ENCODE data around the gene ANKRD55. TPM values are rescaled to one million over a fixed set of nuclear protein-coding genes. Genes with fewer than 3 reads are reported as not detected.
"Not testable (repeated sequence)": the region's sequence is repeated elsewhere in the genome, so short reads cannot be mapped to it uniquely, and the experiment has no call there.

ANKRD55 gene
- total RNA-seq, 2 experiments from 2014 or later: 2.2 to 2.6 TPM

DNA sequence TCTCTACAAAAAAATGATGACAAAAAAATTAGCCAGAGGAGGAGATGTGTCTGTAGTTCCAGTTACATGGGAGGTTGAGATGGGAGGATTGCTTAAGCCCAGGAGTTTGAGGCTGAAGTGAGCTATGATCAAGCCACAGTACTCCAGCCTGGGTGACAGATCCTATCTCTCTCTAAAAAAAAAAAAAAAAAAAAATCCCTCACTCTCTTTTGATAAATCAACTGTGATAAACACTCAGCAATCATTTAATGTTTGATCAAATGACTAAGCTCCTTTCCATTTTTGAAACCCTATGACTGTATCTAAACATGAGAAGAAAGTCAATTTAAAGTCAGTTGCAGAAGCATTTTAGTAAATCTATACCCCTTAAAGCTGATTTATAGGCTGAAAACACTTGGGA lies 126.3 kb downstream of the ANKRD55 start:
- intact Hi-C loops (cut with micrococcal nuclease): loop anchor here (1.0 kb wide), 1 partner anchor 21 kb away; no protein-coding TSS in a partner anchor
- H3K9me3 Mint-ChIP-seq: no peaks in the 10 kb centered on the region
- ChIA-PET CTCF (interaction anchor here (1.7 kb wide), 1 partner anchor 94 kb away, joined by 4 read pairs; no protein-coding TSS in a partner anchor), POLR2A (interaction anchor here (1.0 to 1.1 kb wide), 2 partner anchors 9 to 26 kb away, joined by 3 read pairs; no protein-coding TSS in a partner anchor)
- no peaks in the 10 kb centered on the region for H3K36me3 Mint-ChIP-seq
- H3K4me1 Mint-ChIP-seq (ENCODE audit: low read depth): peaks cover 51% of the 10 kb centered on the region
- peak overlapping the region; percentile 66 for H3K27ac Mint-ChIP-seq
- no peak overlapping the region for H3K4me3 Mint-ChIP-seq
- no peaks in the 10 kb centered on the region for H3K27me3 Mint-ChIP-seq
- DNase-seq: no peak

DNA sequence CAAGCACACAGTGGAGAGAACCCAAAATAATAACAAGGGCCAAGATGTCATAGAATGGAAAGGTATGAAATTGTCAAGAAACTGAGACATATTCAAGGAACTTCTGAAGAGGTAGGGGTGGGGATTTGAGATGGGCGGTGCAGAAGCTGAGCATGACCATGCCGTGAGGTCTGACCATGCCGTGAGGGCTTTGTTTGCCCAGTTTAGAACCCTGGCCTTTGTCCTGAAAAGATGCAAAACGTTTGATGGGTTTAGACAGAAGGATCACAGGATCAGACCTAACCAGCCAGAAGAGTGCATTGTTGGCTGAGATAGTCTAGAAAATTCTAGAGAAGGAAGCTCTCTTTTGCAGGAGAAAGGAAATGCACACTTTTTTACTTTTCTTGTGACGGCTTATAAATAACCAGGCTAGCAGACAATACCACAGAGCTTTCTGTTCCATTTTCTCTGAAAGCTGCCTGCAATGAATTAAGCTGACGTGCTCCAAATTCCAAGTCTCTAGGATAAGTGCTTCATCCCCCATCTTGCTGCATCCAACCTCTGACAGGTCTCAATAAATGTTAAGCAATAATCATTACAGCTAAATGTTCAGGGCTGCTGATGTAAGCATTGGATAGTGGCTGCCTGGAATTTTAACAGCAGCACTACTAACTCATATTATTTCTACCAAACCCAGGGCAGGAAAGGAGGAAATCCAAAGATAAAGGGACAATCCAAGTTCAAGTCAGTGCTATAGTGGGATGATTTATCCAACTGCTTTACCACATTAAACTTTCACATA lies 127.4 kb downstream of the ANKRD55 start:
- DNase-seq: no peak

DNA sequence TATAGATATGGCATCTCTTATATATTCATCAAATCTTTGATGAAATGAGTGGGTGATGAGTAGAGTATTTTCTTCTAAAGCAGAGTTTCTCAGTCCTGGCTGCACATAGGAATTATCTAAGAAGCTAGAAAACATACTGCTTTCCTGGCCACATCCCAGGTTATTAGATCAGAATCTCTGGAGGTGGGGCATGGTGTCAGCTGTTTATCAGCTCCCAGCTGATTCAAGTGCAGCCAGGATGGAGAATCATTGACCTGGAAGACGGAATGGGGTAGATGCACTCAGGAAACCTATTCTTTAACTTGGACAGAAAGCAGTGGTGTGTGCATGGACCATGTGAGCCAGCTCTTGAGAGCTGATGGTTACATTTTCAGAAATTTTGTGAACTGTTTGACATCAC lies 130.2 kb downstream of the ANKRD55 start:
- intact Hi-C loops (cut with micrococcal nuclease): loop anchor here (5.0 kb wide), 1 partner anchor 54 kb away; no protein-coding TSS in a partner anchor
- DNase-seq: no peak
- ChIA-PET POLR2A (no interaction called here), CTCF (interaction anchor here (0.7 to 1.6 kb wide), 5 partner anchors 22 to 125 kb away, joined by 3 to 6 read pairs (median 3); no protein-coding TSS in a partner anchor)
- H3K27me3 Mint-ChIP-seq: no peaks in the 10 kb centered on the region
- peaks cover under 1% of the 10 kb centered on the region for H3K36me3 Mint-ChIP-seq
- peaks cover 78% of the 10 kb centered on the region for H3K4me1 Mint-ChIP-seq (ENCODE audit: low read depth)
- H3K4me3 Mint-ChIP-seq: no peak overlapping the region
- no peaks in the 10 kb centered on the region for H3K9me3 Mint-ChIP-seq
- no peak overlapping the region for H3K27ac Mint-ChIP-seq

More for the DNA sequence above, 127.4 kb downstream of the ANKRD55 start:
- ChIA-PET POLR2A (no interaction called here), CTCF (no interaction called here)
- H3K27ac Mint-ChIP-seq: peak overlapping the region; percentile 38
- no peaks in the 10 kb centered on the region for H3K27me3 Mint-ChIP-seq
- no peaks in the 10 kb centered on the region for H3K9me3 Mint-ChIP-seq
- peaks cover 59% of the 10 kb centered on the region for H3K4me1 Mint-ChIP-seq (ENCODE audit: low read depth)
- no peak overlapping the region for H3K4me3 Mint-ChIP-seq
- intact Hi-C loops (cut with micrococcal nuclease): no loop called here
- no peaks in the 10 kb centered on the region for H3K36me3 Mint-ChIP-seq

DNA sequence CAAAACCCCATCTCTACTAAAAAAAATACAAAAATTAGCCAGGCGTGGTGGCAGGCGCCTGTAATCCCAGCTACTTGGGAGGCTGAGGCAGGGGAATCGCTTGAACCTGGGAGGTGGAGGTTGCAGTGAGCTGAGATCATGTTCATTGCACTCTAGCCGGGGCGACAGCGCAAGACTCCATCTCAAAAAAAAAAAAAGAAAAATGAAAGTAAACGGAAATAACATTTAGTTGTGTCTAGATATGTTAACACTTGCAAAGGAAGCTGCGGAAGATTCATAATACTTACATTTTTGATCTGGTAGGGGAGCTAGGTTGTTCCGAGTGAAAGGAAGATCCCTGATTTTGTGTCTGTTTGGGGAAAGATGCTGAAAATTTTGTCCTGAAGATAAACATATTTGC lies 130.9 kb downstream of the ANKRD55 start:
- not testable (repeated sequence) for H3K27me3 Mint-ChIP-seq, DNase-seq, H3K36me3 Mint-ChIP-seq, H3K9me3 Mint-ChIP-seq
- ChIA-PET POLR2A (interaction anchor here (1.0 to 1.8 kb wide), 2 partner anchors 13 to 107 kb away, joined by 3 to 4 read pairs; partner anchors contain the start of gene IL6ST), CTCF (interaction anchor here (1.0 to 1.6 kb wide), 2 partner anchors 44 to 124 kb away, joined by 4 to 6 read pairs; no protein-coding TSS in a partner anchor)
- Mint-ChIP-seq H3K4me1 (ENCODE audit: low read depth) (peaks cover 78% of the 10 kb centered on the region), H3K4me3 (peak overlapping the region; percentile 65), H3K27ac (peak overlapping the region; percentile 71)
- intact Hi-C loops (cut with micrococcal nuclease): loop anchor here (5.0 kb wide), 1 partner anchor 55 kb away; no protein-coding TSS in a partner anchor

DNA sequence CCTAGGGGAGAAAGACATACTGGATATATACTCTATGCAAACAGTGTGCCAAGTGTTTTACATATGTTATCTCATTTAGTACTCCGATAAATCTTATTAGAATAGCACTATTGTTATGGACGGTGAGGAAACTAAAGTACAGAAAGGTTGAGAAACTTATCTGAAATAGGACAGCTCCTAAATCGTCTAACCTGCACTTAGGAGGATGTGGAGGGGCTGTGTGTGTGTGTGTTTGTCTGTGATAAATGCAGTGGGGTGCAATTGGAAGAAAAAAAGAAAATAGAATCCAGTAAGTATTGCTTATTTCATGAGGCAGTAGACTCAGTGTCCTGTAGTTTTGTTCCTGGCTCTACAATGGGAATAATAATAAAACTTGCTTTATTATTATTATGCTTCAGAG lies 131.9 kb downstream of the ANKRD55 start:
- POLR2A ChIA-PET: interaction anchor here (1.0 to 1.8 kb wide), 2 partner anchors 42 to 106 kb away, joined by 3 to 4 read pairs; partner anchors contain the start of gene IL6ST
- intact Hi-C loops (cut with micrococcal nuclease): loop anchor here (5.0 kb wide), 1 partner anchor 56 kb away; no protein-coding TSS in a partner anchor

DNA sequence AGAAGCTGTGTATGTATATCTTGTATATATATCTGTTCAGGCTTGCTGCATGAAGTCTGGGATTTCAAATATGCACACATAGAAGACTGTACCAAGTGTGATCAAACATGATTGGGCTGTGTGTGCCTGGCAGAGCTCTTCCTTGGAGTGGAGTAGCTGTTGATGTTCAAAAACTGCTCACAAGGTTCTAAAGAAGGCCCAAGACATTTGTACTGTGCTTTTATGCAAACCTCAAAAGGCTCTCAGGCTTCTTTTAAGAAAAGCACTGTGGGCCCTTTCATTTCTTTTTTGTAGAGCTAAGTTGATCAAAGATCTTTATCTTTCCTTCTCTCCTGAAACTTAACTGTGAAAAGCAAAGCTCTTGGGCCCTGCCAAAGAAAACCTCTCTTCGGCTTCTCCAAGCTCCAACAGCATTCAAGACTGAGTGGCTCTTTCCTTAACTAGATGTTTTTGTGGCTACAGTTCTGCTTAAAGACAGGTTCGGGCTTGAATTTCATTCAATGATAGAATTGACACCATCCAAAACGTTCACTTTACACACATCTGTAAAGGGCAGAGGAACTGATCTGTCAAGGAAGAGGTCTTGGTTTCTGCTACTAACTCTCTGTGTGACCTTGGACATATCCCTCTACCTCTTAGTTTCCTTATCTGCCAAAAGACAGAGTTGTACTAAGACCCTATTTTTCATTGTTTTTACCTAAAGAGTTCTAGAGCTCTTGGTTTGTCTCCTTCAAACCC lies 132.5 kb downstream of the ANKRD55 start:
- Mint-ChIP-seq H3K9me3 (no peaks in the 10 kb centered on the region), H3K36me3 (peaks cover 3% of the 10 kb centered on the region), H3K4me3 (peak overlapping the region; percentile 40), H3K27ac (peak overlapping the region; percentile 83), H3K4me1 (ENCODE audit: low read depth) (peaks cover 79% of the 10 kb centered on the region), H3K27me3 (no peaks in the 10 kb centered on the region)
- DNase-seq: no peak
- POLR2A ChIA-PET: interaction anchor here (1.0 to 1.8 kb wide), 2 partner anchors 41 to 106 kb away, joined by 3 to 4 read pairs; partner anchors contain the start of gene IL6ST
- intact Hi-C loops (cut with micrococcal nuclease): loop anchor here (5.0 kb wide), 1 partner anchor 57 kb away; no protein-coding TSS in a partner anchor
- CTCF ChIA-PET: interaction anchor here (0.6 to 1.0 kb wide), 2 partner anchors 123 to 164 kb away, joined by 3 read pairs; no protein-coding TSS in a partner anchor

More for the DNA sequence above, 131.9 kb downstream of the ANKRD55 start:
- Mint-ChIP-seq H3K4me3 (peak overlapping the region; percentile 9), H3K9me3 (no peaks in the 10 kb centered on the region), H3K4me1 (ENCODE audit: low read depth) (peaks cover 79% of the 10 kb centered on the region), H3K27ac (peak overlapping the region; percentile 83), H3K27me3 (no peaks in the 10 kb centered on the region), H3K36me3 (peaks cover 3% of the 10 kb centered on the region)
- CTCF ChIA-PET: interaction anchor here (1.0 kb wide), 1 partner anchor 123 kb away, joined by 3 read pairs; no protein-coding TSS in a partner anchor
- no peak for DNase-seq

DNA sequence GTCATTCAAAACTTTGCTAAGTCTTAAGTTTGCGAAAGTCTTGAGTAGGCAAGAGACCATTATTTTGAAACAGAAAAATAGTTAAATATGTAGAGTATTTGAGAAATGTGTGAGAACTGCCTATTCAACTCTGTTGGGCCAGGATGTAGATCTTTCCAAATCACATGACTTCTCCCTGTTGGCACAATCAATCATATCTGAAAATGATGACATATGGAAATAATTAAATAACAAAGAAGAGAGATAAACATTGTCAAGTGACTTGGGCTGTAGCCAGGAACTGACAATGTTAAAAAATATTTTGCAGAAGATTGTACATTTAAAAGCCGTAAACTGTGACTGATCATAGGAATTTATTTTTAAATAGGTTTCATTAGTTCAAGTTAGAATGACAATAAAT lies 133.8 kb downstream of the ANKRD55 start:
- intact Hi-C loops (cut with micrococcal nuclease): loop anchor here (10.0 kb wide), 1 partner anchor 225 kb away; no protein-coding TSS in a partner anchor
- POLR2A ChIA-PET: no interaction called here

DNA sequence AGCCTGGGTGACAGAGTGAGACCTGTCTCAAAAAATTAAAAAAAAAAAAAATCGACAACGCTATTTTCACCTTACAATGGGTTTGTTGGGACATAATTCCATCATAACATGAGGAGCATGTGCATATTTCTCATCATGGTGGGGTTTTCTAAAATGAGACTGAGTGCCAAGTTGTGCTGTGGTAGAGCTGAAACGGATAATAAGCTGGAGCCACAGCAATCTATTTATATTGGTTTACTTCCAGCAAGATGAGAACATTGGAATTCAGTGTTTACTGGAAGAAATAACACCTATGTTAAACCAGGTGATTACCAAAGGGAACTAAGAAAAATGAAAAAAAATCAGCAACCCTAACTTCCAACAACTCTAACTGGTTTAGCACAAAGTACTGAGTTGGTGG lies 136.1 kb downstream of the ANKRD55 start:
- Mint-ChIP-seq H3K4me1 (ENCODE audit: low read depth) (peaks cover 81% of the 10 kb centered on the region), H3K27me3 (no peaks in the 10 kb centered on the region), H3K9me3 (no peaks in the 10 kb centered on the region), H3K36me3 (peaks cover 3% of the 10 kb centered on the region), H3K4me3 (no peak overlapping the region), H3K27ac (peak overlapping the region; percentile 28)
- ChIA-PET CTCF (interaction anchor here (0.7 kb wide), 1 partner anchor 114 kb away, joined by 5 read pairs; no protein-coding TSS in a partner anchor), POLR2A (interaction anchor here (0.7 to 1.4 kb wide), 2 partner anchors 10 to 61 kb away, joined by 3 to 4 read pairs; no protein-coding TSS in a partner anchor)
- DNase-seq: no peak
- intact Hi-C loops (cut with micrococcal nuclease): loop anchor here (10.0 kb wide), 1 partner anchor 228 kb away; no protein-coding TSS in a partner anchor

More for the DNA sequence above, 133.8 kb downstream of the ANKRD55 start:
- peaks cover 79% of the 10 kb centered on the region for H3K4me1 Mint-ChIP-seq (ENCODE audit: low read depth)
- no peaks in the 10 kb centered on the region for H3K27me3 Mint-ChIP-seq
- CTCF ChIA-PET: no interaction called here
- H3K27ac Mint-ChIP-seq: peak overlapping the region; percentile 44
- no peaks in the 10 kb centered on the region for H3K9me3 Mint-ChIP-seq
- no peak for DNase-seq
- peaks cover 3% of the 10 kb centered on the region for H3K36me3 Mint-ChIP-seq
- H3K4me3 Mint-ChIP-seq: no peak overlapping the region

DNA sequence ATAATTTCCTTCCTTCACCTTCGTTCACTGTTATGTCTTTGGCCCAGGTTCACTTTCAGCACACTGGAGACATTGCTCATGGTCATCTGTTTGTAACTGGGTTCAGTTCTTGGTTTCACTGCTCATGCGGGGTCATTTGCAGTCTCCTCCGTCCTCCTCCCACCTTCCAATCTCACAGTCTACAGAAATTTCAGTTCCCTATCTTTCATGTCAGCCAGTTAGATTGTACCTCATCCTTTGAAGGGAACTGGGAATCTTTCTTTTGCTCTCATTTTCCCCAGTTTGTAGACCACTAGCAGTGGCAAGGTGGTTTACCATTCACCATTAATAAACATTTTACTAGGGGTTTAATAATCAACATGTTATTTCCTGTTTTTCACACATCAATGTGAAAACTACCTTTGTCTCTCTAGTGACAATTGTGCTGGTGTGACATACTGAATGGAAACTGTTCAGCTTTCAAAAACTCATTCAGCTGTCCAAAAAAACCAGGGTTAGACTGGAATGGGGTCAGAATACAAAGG lies 137.5 kb downstream of the ANKRD55 start:
- Mint-ChIP-seq H3K27ac (peak overlapping the region; percentile 63), H3K4me3 (peak overlapping the region; percentile 1), H3K36me3 (peaks cover 3% of the 10 kb centered on the region), H3K27me3 (no peaks in the 10 kb centered on the region), H3K4me1 (ENCODE audit: low read depth) (peaks cover 83% of the 10 kb centered on the region), H3K9me3 (no peaks in the 10 kb centered on the region)
- no peak for DNase-seq
- intact Hi-C loops (cut with micrococcal nuclease): loop anchor here (2.0 to 10.0 kb wide), 6 partner anchors 15 to 229 kb away; partner anchors contain the start of gene IL6ST
- ChIA-PET CTCF (interaction anchor here (1.2 to 1.6 kb wide), 2 partner anchors 33 to 159 kb away, joined by 3 to 6 read pairs; no protein-coding TSS in a partner anchor), POLR2A (interaction anchor here (1.4 to 1.6 kb wide), 3 partner anchors 15 to 101 kb away, joined by 4 to 6 read pairs (median 5); no protein-coding TSS in a partner anchor)

DNA sequence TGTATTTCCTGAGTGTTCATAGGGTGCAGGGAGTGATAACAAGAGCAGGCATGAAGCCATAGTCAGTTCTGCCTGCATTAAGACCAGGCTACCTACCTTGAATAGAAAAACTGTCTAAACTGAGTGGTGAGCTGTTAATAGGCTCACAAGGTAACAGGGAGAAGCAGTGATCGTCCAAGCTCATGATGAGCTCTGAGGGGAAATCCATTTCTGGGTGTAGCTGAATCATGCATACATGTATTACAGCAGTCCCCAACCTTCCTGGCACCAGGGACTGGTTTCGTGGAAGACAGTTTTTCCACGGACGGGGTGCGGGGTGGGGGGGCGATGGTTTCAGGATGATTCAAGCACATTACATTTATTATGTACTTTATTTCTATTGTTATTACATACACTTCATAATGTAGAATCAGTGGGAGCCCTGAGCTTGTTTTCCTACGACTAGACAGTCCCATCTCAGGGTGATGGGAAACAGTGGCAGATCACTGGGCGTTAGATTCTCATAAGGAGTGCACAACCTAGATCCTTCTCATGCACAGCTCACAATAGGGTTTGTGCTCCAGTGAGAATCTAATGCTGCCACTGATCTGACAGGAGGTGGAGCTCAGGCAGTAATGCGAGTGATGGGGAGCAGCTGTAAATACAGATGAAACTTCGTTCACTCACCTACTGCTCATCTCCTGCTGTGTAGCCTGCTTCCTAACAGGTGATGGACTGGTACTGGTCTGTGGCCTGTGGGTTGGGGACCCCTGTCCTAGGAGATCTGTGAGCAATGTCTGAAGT lies 138.4 kb downstream of the ANKRD55 start:
- DNase-seq: peak; percentile 90
- peak overlapping the region; percentile 66 for H3K27ac Mint-ChIP-seq

More for the DNA sequence above, 138.4 kb downstream of the ANKRD55 start:
- peaks cover 3% of the 10 kb centered on the region for H3K36me3 Mint-ChIP-seq
- H3K4me3 Mint-ChIP-seq: peak overlapping the region; percentile 33
- H3K4me1 Mint-ChIP-seq (ENCODE audit: low read depth): peaks cover 83% of the 10 kb centered on the region
- no peaks in the 10 kb centered on the region for H3K9me3 Mint-ChIP-seq
- intact Hi-C loops (cut with micrococcal nuclease): loop anchor here (1.0 to 10.0 kb wide), 9 partner anchors 14 to 230 kb away; partner anchors contain the start of gene IL6ST
- ChIA-PET POLR2A (interaction anchor here (0.6 to 1.6 kb wide), 10 partner anchors 14 to 222 kb away, joined by 3 to 7 read pairs (median 4); partner anchors contain the start of gene IL6ST), CTCF (interaction anchor here (0.6 to 1.6 kb wide), 10 partner anchors 33 to 176 kb away, joined by 3 to 6 read pairs (median 4); partner anchors contain the start of gene IL6ST)
- H3K27me3 Mint-ChIP-seq: no peaks in the 10 kb centered on the region

Measured in activated CD4-positive, alpha-beta memory T cell treated with anti-CD3 and anti-CD28 coated beads for 36 hours (primary cell).